Measurements from ENCODE around the gene INAVA. TPM values are rescaled to one million over a fixed set of nuclear protein-coding genes. Genes with fewer than 3 reads are reported as not detected.

INAVA gene
- total RNA-seq, 2 donors from 2014 or later, result 59.5 to 61.5 TPM

DNA sequence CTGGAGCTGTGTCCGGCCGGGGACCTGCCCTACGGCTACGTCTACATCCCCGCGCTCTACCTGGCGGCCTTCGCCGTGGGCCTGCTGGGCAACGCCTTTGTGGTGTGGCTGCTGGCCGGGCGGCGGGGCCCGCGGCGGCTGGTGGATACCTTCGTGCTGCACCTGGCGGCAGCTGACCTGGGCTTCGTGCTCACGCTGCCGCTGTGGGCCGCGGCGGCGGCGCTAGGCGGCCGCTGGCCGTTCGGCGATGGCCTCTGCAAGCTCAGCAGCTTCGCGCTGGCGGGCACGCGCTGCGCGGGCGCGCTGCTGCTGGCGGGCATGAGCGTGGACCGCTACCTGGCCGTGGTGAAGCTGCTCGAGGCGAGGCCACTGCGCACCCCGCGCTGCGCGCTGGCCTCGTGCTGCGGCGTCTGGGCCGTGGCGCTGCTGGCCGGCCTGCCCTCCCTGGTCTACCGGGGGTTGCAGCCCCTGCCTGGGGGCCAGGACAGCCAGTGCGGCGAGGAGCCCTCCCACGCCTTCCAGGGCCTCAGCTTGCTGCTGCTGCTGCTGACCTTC is 21.5 kb upstream of the INAVA start:
- H3K9me3 Mint-ChIP-seq, result no peaks in the 10 kb centered on the region
- peaks cover 19% of the 10 kb centered on the region for H3K27me3 Mint-ChIP-seq (ENCODE audit: insufficient read depth)
- TF ChIP-seq, protein P1, sequence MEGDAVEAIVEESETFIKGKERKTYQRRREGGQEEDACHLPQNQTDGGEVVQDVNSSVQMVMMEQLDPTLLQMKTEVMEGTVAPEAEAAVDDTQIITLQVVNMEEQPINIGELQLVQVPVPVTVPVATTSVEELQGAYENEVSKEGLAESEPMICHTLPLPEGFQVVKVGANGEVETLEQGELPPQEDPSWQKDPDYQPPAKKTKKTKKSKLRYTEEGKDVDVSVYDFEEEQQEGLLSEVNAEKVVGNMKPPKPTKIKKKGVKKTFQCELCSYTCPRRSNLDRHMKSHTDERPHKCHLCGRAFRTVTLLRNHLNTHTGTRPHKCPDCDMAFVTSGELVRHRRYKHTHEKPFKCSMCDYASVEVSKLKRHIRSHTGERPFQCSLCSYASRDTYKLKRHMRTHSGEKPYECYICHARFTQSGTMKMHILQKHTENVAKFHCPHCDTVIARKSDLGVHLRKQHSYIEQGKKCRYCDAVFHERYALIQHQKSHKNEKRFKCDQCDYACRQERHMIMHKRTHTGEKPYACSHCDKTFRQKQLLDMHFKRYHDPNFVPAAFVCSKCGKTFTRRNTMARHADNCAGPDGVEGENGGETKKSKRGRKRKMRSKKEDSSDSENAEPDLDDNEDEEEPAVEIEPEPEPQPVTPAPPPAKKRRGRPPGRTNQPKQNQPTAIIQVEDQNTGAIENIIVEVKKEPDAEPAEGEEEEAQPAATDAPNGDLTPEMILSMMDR (conservative IDR thresholded peaks at IDR 0.05), result no peak
- Histone ChIP-seq H3K36me3 (ENCODE audit: control insufficient read depth, insufficient read depth, low read length) (no peaks in the 10 kb centered on the region), H3K27ac (ENCODE audit: low read depth, low read length) (no peak overlapping the region), H3K9me3 (ENCODE audit: control insufficient read depth, low read length) (no peaks in the 10 kb centered on the region), H3K4me3 (ENCODE audit: low read length) (no peak overlapping the region), H3K27me3 (ENCODE audit: control insufficient read depth, insufficient read depth, low read length, poor library complexity, severe bottlenecking) (no peaks in the 10 kb centered on the region), H3K9ac (ENCODE audit: extremely low read depth, low read length, poor library complexity, severe bottlenecking) (no peak overlapping the region), H3K4me1 (ENCODE audit: control insufficient read depth, insufficient read depth, low read length) (no peaks in the 10 kb centered on the region)
- peak; percentile 61 for DNase-seq
- H3K4me3 Mint-ChIP-seq, result no peak overlapping the region
- 75 to 90% methylated on average over 27 to 61 of the region's 61 CpGs for WGBS, 2 experiments (ENCODE audit: insufficient coverage in 1 of 2, insufficient read length in 1 of 2)
- H3K36me3 Mint-ChIP-seq (ENCODE audit: low read depth), result no peaks in the 10 kb centered on the region
- H3K27ac Mint-ChIP-seq, result no peak overlapping the region
- peaks cover 14% of the 10 kb centered on the region for H3K4me1 Mint-ChIP-seq

DNA sequence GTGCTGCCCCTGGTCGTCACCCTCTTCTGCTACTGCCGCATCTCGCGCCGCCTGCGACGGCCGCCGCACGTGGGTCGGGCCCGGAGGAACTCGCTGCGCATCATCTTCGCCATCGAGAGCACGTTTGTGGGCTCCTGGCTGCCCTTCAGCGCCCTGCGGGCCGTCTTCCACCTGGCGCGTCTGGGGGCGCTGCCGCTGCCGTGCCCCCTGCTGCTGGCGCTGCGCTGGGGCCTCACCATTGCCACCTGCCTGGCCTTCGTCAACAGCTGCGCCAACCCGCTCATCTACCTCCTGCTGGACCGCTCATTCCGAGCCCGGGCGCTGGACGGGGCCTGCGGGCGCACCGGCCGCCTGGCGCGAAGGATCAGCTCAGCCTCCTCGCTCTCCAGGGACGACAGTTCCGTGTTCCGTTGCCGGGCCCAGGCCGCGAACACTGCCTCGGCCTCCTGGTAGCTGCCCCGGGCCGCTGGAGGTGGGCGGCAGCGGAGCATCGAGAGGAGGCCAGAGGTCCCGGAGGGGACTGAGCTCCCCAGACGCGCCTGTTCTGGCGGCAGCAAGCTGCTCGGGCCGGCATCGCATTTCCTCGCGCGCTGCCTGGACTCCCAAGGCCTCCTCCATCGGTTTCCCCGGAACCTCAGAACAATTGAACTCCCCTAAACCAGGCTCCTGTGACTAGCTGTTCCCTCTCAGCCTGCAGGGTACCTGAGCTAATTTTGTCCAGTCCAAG is 20.9 kb upstream of the INAVA start:
- no peaks in the 10 kb centered on the region for H3K9me3 Mint-ChIP-seq
- 68 to 89% methylated on average over 36 to 66 of the region's 66 CpGs for WGBS, 2 experiments (ENCODE audit: insufficient coverage in 1 of 2, insufficient read length in 1 of 2)
- DNase-seq, result no peak

DNA sequence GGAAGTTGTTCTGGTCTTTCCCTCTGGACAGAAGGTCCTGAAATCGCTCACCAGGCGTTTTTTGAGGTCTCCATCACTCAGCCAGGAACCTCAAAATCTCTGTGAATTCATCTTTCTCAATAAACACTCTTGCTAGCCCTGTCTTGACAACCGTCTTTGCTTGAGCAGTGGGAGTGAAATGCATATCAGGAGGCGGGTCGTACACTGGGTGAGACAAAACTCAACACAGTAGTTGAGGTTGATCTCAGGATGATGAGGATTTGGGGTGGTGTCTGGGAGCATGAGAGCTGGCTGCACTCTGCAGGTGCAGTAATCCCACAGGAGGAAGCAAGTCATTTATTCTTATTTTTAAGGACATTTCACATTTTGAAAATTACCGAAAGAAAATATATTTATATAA is 20.0 kb upstream of the INAVA start:
- Mint-ChIP-seq H3K27me3 (ENCODE audit: insufficient read depth) (peaks cover 19% of the 10 kb centered on the region), H3K4me1 (peaks cover 14% of the 10 kb centered on the region), H3K9me3 (no peaks in the 10 kb centered on the region), H3K36me3 (ENCODE audit: low read depth) (no peaks in the 10 kb centered on the region), H3K27ac (no peak overlapping the region), H3K4me3 (no peak overlapping the region)
- Histone ChIP-seq H3K9me3 (ENCODE audit: control insufficient read depth, low read length) (no peaks in the 10 kb centered on the region), H3K4me3 (ENCODE audit: low read length) (no peak overlapping the region), H3K9ac (ENCODE audit: extremely low read depth, low read length, poor library complexity, severe bottlenecking) (no peak overlapping the region), H3K4me1 (ENCODE audit: control insufficient read depth, insufficient read depth, low read length) (no peaks in the 10 kb centered on the region), H3K36me3 (ENCODE audit: control insufficient read depth, insufficient read depth, low read length) (no peaks in the 10 kb centered on the region), H3K27me3 (ENCODE audit: control insufficient read depth, insufficient read depth, low read length, poor library complexity, severe bottlenecking) (no peaks in the 10 kb centered on the region), H3K27ac (ENCODE audit: low read depth, low read length) (no peak overlapping the region)
- WGBS, 2 experiments (ENCODE audit: insufficient coverage in 1 of 2, insufficient read length in 1 of 2), result 86 to 90% methylated on average over 2 to 6 of the region's 6 CpGs
- TF ChIP-seq, protein P1 (conservative IDR thresholded peaks at IDR 0.05), result no peak
- no peak for DNase-seq

More for the DNA sequence above, 20.9 kb upstream of the INAVA start:
- no peak overlapping the region for H3K27ac Mint-ChIP-seq
- Histone ChIP-seq H3K4me3 (ENCODE audit: low read length) (no peak overlapping the region), H3K36me3 (ENCODE audit: control insufficient read depth, insufficient read depth, low read length) (no peaks in the 10 kb centered on the region), H3K4me1 (ENCODE audit: control insufficient read depth, insufficient read depth, low read length) (no peaks in the 10 kb centered on the region), H3K9me3 (ENCODE audit: control insufficient read depth, low read length) (no peaks in the 10 kb centered on the region), H3K27me3 (ENCODE audit: control insufficient read depth, insufficient read depth, low read length, poor library complexity, severe bottlenecking) (no peaks in the 10 kb centered on the region), H3K27ac (ENCODE audit: low read depth, low read length) (no peak overlapping the region), H3K9ac (ENCODE audit: extremely low read depth, low read length, poor library complexity, severe bottlenecking) (no peak overlapping the region)
- H3K27me3 Mint-ChIP-seq (ENCODE audit: insufficient read depth), result peaks cover 19% of the 10 kb centered on the region
- H3K4me3 Mint-ChIP-seq, result no peak overlapping the region
- TF ChIP-seq, protein P1 (conservative IDR thresholded peaks at IDR 0.05), result no peak
- H3K4me1 Mint-ChIP-seq, result peaks cover 14% of the 10 kb centered on the region
- H3K36me3 Mint-ChIP-seq (ENCODE audit: low read depth), result no peaks in the 10 kb centered on the region

Data from endodermal cell (in vitro differentiated cells).